Stimulated activated CD4-positive, alpha-beta T cell treated with anti-CD3 and anti-CD28 coated beads, Interleukin-4, amount 100 ng/mL, for 24 hours (primary cell): ENCODE data around the gene LGALS3BP.
A peak's percentile ranks its signal among the peaks of the same experiment; 100 is the strongest.
"Not testable (repeated sequence)": the region's sequence is repeated elsewhere in the genome, so short reads cannot be mapped to it uniquely, and the experiment has no call there.

Source experiments
- DNase-seq: peaks from one replicate; pipeline ENCODE4 v3.0.0-alpha.2; 2020

The LGALS3BP gene, protein sequence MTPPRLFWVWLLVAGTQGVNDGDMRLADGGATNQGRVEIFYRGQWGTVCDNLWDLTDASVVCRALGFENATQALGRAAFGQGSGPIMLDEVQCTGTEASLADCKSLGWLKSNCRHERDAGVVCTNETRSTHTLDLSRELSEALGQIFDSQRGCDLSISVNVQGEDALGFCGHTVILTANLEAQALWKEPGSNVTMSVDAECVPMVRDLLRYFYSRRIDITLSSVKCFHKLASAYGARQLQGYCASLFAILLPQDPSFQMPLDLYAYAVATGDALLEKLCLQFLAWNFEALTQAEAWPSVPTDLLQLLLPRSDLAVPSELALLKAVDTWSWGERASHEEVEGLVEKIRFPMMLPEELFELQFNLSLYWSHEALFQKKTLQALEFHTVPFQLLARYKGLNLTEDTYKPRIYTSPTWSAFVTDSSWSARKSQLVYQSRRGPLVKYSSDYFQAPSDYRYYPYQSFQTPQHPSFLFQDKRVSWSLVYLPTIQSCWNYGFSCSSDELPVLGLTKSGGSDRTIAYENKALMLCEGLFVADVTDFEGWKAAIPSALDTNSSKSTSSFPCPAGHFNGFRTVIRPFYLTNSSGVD

DNA sequence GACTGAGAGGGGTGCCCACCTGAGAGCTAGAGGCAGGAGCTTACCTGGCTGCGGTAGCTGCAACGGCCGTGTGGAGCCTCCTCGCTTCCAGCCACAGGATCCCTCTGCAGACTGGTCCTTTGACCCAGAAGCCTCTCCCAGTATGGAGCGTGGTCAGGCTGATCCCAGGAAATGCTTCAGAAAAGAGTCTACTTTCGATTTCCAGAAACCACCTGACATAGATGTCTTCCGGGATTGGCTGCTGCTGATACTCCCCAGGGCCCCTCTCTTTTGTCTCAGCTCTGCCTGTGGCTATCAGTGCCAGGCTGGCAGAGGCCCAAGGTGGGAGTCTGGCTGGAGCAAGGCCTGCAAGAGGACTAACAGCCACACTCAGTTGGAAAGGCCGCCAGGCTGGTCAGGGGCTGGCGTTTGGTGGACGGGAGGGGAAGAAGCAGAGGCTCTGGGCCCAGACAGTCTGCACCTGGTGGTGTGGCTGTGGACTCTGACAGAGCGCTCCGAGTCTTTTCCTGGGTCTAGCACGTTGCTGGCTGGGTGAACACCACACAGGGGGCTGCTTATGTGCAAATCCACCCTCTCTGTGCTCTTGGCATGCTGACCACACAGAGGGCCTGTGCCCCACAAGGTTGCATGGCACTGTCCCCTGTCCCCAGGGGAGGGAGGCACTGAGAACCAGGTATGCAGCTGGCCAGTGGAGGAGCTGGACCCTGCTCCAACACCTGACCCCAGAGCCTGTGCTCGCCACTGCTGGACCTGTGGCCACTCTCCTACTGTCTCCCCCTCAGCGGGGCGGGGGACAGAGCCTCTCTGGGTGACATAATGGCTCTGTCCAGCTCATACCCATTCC is at the start of gene LGALS3BP:
LGALS3BP (minus strand) TSS at position 144 of the 844 bp plus-strand sequence. CDS start 2,732 bp downstream, outside the sequence.
- DNase-seq: peak; percentile 28

DNA sequence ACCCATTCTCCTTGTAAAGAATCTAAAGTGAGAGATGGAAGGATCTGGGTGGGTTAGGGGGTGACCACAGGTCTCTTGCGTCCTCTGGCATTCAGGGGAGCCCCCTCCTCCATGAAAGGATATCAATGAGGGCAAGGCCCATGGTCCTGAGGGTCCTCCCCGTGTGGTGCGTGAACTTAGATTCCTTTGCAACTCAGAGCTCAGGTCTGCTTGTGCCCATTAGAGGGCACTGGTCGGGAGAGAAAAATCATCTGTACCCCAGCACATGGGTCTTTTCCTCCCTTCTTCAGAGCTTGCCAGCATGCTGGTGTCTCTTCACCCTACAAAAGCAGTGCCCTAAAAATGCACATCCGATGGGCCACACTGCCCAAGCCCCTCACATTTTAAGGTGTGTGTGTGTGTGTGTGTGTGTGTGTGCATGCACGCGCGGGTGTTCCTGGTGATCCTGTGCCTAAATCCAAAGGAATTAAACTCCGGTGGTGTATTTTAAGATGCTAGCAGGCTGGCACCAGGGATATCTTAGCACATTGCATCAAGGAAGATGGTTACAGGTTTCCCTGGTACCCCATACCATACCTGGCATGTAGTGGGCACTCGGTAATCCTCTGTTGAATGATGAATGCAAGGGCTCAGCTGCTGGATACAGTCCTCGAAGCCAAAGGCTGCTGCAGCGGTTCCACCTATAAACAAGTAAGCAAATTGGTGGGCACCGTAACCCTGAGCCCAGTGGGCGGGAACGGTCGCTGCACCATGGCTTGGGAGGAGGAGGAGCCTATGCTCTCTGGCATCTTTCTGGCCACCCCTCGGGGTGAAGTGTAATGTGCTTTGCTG is 49.0 kb upstream of the LGALS3BP start:
- DNase-seq: no peak

DNA sequence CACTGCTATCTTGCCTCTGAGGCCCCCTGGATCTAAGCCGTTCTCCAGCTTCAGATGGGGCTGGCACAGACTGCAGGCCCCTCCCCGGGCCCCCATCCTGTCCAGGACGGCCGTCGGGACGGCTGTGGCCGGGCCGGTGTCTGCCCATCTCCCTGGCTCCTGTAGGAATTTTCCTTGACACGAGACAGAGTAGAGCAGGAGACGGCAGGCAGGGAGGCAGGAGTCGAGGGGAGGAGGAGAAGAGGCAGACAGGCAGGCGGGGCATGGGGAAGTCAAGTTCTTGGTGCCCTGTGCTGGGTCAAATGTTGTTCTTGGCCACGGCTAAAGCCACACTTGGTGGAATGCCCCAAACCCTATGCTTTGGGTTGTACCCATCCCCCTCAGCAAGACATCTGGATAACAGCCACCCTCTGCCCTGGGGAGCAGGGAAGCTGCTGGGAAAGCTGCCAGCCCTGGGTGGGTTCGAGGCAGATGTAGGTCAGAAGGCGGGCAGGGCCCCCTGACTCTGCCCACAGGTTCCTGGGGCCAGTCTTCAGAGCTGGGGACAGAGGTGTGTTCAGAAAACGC is 48.3 kb upstream of the LGALS3BP start:
- DNase-seq: no peak

DNA sequence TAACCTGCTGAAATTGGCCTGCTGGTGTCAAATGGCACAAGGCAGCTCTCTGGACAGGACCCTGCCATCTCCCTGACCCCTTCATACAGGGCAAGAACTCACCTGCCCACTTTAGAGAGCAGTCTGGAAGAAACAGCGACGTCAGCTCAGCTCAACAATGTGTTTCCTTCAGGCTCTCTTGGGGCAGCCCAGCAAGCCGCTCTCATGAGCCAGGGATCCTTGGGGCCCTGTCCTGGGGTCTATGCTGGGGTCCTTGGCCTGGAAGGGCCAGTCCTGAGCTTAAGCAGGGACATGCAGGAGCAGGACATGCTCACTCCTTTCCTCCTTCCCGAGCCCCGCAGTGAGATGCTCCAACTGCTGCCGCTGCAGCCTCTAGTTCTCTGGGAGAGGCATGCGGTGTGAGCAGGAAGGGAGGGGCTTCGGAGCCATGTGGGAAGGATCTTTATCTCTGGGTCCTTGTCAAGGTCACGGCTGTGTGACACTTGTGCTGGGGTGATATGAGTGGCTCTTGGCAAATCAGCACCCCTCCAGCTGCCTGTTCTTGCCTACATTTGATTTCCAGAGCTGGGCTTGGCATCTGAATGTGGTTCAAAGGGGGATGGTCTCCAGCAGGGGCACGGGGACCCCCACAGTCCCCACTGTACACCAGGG is 47.7 kb upstream of the LGALS3BP start:
- DNase-seq: no peak

DNA sequence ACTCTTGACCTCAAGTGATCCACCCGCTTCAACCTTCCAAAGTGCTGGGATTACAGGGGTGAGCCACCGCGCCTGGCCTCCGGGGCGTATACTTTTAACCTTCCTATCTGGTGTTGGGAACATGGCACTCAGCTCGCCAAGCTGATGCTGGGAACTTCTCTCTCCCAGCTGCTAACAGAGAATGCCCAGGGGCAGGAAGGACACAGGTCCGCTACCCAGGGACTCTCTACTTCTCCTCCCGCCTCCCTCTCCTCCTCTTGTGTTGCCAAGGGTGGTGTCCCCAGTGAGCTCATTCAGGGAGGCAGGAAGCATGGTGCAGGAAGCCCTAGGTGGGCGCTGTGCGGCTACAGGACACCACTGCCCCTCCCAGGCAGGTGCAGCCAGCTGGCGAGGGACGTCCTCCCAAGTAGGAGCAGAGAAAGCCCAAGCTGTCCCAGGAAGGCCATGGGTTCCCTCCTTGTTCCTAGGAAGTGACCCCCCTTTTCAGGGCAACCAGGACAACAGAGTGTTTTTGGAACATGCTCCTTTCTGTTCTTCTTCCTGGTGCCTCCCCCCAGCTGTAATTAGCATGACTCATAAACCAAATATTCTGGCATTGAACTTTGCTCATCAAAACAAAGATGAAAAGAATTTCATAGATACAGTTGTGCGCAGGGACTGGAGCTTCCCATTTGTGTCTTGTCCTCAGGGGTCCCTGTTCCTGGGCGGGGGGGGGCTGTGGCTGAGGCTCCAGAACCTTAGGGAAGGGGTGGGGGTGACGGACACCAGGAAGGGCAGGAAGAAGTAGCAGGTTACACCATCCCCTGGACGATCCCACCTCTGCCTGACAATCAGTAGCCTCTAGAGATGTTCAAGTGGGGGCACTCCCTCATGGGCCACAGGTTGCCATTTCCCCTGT is 46.9 kb upstream of the LGALS3BP start:
- no peak for DNase-seq

DNA sequence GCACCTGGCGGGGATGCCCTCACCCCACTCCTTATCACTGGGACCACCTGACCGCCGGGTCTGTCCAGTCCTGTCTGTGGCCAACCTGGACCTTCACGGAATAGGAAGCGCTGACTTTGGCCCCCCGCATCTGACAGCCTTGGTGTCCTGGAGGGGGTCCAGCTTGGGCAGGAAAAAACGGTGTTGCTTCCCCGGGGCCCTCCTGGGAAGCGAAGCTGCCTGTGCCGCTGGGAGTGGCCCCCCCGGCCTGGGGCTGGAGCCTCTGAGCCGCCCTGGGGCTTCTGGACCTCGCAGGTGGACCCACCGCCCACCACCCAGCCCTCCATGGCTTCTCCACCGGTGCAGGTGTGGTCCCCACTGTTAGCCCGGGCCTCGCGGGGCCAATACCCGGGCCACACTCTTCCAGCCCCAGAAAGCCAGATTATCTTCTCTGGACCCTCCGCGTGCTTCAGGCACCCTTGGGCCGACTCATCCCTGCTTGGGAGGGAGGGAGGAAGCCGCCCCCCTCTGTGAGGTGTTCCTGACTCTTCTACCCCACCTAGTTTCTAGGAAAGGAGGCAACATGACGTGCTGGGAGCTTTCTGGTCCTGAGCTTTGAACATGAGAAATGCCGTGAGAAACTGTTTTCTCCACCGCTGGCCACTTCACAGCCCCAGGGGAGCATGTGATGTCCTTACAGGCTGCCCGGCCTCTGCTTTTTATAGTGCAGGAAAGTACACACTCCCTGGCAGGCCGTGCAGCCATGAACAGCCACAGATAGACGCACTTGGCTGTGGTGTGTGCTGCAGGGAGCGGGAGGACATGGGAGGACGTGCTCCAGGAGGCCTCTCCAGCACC is 45.4 kb upstream of the LGALS3BP start:
- DNase-seq: no peak

DNA sequence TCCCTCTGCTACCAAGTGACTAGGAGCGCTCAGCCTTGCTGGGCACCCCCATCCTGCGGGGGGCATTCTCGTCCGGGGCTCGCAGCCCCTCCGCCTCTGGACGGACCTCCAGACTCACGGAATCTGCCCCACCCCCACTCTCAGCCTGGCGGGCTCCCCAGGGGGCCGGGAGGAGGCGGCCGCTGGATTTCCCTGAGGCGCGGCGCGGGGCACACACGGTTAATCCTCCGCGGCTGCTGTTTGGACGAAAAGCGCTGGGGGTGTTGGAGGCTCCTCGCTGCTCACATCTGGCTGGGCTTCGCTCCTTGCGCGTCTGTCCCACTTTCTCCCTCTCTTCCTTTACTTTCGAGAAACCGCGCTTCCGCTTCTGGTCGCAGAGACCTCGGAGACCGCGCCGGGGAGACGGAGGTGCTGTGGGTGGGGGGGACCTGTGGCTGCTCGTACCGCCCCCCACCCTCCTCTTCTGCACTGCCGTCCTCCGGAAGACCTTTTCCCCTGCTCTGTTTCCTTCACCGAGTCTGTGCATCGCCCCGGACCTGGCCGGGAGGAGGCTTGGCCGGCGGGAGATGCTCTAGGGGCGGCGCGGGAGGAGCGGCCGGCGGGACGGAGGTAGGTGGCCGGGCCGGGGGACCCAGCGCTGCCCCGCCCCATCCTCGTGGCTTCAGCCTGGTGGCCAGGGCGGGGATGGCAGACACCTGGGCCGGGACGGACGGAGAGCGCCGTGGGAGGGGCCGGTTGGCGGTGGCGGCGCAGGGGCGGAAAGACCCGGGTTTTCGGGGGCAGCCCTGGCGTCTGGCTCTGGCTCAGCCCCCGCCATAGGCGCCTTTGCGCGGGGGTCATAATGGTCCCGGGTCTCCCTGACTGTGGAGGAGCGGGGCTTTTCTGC is 44.4 kb upstream of the LGALS3BP start, which contains the start of gene C1QTNF1:
C1QTNF1 (plus strand) TSS at position 284 of the 886 bp plus-strand sequence. CDS start 19,800 bp downstream, outside the sequence.
- peak; percentile 29 for DNase-seq

DNA sequence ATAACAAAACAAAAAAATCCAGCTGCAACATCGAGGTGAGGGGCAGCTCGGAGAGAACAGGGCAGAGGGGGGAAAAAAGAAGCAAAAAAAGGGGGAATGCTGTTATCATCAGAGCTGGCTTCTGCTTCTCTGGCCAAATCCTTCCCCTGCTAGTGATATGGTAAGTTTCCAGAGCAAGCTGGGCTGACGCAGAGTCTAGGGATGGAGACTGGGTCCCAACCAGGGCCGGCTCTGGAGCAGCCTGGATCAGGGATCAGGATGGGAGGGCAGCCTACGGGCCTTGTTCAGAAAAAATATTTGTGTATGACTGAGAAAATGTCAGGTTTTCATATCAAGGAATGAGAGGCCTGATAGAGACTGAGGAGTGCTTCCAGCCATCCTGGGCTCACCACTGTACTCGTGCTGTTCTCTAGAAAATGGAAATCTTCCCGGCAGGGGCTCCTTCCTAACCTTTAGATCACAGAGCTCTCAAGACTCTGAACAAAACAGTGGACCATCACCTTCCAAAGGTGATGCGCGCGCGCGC is 43.5 kb upstream of the LGALS3BP start:
- no peak for DNase-seq

DNA sequence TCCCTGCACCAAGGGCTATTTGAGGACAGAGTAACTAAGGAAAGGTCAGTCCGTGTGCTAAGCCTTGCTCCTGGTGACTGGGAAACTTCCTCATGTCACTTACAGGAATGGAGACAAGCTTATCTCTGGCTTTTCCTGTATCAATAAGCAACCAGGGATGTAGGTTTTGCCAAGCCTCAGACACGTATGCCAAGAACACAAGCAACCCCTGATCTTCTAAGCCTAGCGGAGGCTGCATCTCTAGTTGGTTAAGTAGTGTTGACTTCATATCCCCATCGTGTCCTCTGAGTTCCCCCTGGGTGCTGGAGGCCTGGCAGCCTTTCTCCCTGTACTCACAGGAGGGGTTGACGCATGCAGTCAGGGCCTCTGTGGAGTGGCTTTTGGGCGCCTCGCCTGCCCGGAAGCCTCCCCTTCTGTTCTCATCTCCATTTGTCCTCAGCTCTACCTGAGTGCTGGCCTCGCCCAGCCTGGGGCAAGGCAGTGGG is 42.8 kb upstream of the LGALS3BP start:
- DNase-seq: no peak

DNA sequence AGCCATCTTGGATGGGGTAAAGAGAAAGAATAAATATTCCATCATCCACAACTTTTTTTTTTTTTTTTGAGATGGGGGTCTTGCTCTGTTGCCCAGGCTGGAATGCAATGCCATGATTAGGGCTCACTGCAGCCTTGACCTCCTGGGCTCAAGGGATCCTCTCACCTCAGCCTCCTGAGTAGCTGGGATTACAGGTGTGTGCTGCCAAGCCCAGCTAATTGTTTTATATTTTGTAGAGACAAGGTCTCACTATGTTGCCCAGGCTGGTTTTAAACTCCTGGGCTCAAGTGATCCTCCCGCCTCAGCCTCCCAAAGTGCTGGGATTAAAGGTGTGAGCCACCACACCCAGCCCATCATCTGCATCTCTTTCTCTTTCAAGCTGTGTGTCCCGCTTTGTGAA is 42.2 kb upstream of the LGALS3BP start:
- not testable (repeated sequence) for DNase-seq

DNA sequence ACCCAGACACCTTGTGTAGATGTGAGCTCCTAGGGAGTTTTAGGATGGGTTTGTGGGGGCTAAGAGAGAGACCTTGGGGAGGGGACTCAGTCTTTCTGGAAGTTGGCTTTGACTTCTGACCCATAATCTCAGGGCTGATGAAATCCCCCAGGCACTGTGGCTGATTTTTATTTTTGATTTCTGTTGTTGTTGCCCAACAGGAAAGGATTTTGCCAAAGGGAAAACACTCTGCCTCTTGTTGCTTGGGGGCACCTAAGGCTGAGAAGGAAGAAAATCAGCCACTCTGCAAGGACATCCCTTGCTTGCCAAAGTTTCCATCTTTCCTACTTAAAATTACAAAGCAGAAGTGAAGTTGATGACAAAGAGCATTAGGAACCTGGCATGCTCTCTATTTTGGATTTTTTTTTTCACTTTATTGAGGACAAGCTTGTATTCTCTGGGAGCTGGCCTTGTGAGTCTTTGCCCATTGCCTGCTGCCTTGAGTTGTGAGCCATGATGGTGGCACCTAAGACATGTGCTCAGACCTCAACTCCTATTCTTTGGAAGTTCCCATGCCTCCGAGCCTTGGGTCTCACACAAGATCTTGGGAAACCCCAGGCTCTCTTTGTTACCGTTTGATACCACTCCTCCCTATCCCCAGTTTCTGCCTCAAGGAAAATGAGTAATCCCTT is 41.0 kb upstream of the LGALS3BP start:
- no peak for DNase-seq

DNA sequence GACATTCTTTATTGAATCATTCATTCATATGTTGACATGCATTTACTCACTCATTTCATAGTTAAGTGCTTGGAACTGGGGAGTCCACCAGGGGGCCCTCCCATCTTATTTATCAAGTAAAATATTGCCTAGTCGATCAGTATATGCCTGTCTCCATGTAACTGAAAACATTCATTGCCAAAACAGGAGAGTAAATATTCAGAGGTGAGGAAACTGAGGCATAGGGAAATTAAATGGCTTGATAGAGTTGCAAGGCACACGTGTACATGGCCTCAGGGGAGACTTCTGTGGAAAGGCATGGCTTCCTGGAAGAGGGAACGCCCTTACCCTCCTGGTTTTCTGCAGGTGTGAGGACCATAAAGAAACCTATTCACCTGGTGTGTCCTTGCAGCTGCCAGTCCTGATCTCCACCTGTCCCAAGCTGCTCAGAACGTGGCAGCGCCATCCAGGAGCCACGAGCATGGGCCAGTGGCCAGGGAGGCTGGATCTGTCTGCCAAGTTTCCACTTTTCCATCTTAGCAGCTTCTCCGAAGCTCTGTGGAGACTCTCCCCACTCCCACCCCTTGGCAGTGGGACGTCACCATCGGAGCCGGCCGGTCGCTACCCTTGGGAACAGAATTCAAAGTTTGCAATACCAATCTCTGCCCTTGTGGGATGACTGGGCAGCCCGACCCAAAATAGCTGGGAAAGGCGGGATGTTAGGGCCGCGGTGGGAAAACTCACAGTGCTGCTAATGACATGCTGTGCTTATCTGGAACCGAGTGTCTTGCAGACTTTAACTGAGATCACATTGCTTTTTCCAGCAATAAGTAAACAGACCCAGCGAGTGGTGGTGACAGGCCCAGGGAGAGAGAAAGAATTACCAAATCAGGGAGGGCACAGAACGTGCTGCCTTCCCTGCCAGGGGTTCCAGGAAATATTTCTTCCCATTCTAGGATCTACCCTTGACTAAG is 40.2 kb upstream of the LGALS3BP start:
- DNase-seq: peak; percentile 54

DNA sequence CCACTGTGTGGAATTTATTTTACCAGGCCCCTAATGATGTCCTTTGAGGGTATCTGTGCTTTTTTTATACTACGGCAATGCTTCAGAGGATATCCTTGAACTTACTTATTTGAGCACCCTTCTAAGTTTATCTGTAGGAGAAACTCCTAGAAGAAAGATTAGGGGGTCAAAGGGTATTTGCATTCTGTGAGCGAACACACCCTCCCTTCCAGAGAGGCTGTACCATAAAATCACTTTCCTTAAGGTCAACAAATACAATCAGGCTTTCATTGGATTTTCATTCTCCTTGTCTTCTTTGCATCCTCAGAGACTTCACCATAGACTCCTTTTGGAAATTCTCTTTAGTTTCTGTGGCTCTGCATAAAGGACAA is 39.5 kb upstream of the LGALS3BP start:
- no peak for DNase-seq

DNA sequence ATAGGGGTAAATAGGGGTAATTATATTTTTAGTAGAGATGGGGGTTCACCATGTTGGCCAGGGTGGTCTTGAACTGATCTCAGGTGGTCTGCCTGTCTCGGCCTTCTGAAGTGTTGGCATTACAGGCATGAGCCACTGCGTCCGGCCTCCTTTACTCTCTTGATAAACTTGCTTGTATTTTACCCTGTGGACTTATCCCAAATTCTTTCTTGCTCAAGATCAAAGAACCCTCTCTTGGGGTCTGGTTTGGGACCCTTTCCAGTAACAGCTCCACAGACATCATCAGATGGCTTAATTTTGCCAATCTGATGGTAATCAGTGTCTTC is 38.6 kb upstream of the LGALS3BP start:
- no peak for DNase-seq

DNA sequence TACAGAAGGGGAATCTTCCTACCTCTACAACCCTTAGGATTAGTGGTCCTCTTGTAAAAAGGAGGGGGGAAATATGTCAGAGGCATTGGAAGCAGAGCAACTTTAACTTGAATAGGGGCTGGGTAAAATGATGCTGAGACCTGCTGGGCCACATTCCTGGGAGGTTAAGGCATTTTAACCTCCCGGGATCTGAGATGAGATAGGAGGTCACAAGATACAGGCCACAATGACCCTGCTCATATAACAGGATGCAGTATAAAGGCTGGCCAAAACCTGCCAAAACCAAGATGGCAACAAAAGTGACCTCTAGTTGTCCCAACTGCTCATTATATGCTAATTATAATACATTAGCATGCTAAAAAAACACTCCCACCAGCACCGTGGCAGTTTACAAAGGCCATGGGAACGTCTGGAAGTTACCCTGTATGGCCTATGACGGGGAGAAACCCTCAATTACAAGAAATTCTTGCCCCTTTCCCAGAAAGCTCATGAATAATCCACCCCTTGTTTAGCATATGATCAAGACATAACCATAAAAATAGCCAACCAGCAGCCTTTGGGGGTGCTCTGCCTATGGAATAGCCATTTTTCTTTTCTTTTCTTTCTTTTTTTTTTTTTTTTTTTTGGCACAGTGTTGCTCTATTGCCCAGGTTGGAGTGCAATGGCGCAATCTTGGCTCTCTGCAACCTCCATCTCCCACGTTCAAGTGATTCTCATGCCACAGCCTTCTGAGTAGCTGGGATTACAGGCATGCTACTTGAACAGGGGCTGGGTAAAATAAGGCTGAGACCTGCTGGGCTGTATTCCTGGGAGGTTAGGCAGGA is 38.0 kb upstream of the LGALS3BP start:
- DNase-seq: no peak
